ENCODE measurements around the gene PPARA.

- no peak for TF ChIP-seq CTCF (IDR thresholded peaks at IDR 0.05)
- no peak for TF ChIP-seq ZFX (IDR thresholded peaks at IDR 0.05; ENCODE audit: borderline replicate concordance)
These were observed 82.9 kb downstream of the PPARA start for GRCh38 chr22:46233231-46233630.
